HG03196 (cell line): ENCODE results near the gene EMC6.
A peak's percentile ranks its signal among the peaks of the same experiment; 100 is the strongest.
"Not testable (repeated sequence)": the region's sequence is repeated elsewhere in the genome, so short reads cannot be mapped to it uniquely, and the experiment has no call there.

ENCODE experiments used
- ATAC-seq: cut with Tn5 transposase; IDR thresholded peaks from one replicate; pipeline ENCODE4 v1.9.1; 2021; ENCODE audit not compliant: unreplicated experiment

The EMC6 gene

DNA sequence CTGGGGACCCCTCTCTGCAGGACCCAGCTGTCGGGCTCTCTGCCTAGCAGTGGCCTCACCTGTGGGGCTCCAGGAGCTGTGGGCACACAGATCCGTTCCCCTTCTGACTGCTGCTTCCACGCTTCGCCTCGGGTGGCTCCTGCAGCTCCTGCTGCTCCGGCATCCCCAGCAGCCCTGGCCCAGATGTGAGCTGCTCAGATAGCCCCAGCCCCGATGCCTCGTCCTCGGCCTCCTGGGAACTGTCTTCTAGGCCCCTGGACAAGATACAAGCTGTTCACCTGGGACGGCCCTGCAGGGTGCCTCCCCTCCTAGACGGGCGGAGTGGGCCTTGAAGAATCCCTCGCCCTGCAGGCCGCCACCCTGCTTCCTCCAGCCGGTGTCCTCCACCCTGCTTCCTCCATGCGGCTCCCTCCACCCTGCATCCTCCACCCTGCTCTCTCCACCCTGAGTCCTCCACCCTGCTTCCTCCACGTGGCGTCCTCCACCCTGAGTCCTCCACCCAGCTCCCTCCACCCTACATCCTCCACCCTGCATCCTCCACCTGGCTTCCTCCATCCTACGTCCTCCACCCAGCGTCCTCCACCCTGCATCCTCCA is 11.0 kb downstream of the EMC6 start:
- ATAC-seq, result no peak

DNA sequence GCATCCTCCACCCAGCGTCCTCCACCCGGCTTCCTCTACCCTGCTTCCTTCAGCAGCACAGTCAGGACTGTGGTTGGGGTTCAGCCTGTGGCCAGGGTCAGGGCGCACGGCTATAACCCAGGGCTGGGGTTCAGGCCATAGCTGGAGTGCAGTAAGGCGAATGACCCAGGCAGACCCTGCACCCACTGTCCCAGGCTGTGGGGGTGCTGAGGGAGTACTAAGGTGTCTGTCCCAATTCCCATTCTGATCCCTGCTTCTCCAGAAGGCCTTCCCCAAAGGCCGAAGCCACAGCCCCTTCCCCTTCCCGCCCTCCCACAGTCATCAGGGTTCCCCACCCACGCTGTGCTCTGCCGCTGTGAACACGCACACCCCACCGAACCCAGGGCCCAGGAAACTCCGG is 12.4 kb downstream of the EMC6 start:
- ATAC-seq, result no peak

DNA sequence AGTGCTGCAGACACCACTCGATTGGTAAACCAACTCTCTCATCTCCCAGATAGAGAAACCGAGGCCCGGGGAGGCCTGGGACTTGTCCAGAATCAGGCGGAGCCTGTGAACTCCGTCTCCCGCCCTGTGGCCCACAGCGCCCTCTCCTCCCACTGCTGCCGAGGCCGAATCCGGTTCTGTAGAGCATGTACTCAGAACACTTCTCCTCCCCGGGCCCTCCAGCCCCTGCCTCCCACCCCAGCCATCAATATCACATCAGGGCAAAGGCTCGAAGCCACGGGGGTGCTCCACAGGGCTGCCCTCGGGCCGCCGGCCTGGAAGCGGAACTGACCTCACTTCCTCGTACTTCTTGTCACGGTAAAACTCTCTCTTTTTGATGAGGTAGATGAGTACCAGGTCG is 13.0 kb downstream of the EMC6 start:
- ATAC-seq, result no peak

DNA sequence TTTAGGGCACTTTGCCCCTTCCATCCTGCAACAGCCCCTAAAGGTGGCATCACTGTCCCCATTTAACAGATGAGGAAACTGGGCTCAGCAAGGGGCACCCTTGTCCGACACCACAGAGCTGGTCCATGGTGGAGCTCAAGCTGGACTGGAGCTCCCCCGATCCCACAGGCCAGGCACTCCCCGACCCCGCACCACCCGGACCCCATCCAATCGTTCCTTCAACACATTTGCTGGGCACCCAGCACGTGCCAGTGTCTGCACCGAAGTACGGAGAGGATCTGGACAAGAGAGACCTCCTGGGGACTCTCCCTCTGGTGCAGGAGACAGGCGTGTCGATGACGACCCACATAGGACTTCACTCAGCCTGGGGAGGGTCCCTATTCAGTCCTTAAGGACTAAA is 13.4 kb downstream of the EMC6 start:
- no peak for ATAC-seq

DNA sequence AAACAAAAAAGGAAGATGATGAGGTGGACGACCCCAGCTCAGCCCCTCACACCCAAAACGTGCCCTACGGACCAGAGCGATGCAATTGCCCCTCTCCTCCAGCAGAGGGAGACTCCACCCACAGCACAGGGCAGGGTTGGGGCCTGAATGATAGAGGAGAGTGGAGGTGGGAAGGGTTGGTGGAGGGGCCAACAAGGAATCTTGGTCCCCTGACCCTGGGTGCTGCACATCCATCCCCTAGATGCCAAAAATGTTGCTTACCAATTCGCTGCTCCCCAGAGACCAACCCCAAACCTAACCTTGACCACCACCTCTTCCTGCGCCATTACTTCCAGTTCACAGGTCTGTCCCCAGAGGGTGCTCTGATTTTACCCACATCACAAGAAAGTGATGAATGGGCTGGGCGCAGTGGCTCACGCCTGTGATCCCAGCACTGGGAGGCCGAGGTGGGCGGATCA is 14.5 kb downstream of the EMC6 start:
- ATAC-seq, result peak; percentile 50

DNA sequence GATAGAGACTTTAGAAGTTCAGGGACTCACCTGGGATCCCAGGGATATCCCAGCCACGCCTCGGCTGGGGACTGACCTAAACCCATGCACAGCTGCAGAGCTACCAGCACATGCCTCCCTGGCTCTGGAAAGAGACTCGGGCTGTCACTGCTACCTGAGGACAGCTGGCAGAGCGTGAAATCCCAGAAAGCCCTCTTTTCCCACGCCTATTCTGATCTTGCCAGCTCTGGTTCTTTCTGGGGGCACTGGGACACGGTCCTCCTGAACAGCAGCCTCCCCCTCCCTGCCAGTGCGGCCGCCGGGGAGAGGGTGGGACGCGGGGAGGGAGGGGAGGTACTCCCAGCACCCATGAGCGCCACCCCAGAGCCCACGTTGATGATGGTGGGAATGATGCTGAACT is 16.6 kb downstream of the EMC6 start:
- ATAC-seq, result no peak

DNA sequence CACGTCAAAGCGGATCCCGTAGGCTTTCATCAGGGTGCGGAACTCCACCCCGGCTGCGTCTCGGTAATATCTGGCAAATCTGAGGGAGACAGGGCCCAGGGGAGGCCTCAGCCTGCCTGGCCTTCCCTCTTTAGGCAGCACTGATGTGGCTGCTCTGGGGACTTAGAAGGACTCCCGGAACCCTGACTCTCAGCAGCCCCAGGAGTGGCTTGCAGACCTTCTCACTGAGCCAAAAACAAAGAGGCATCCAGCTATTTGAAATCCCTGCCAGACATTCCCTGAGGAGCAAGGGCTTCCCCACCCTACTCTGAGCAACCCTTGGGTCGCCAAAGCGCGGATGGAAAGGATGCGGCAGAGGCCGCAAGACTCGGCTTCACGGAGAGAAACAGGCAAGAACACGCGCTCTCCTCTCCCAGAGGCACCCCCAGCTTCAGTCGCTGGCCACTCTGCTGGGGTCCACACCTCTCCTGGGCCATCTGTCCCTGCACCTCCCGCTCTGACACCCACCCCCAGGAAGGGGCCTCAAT is 19.5 kb downstream of the EMC6 start:
- ATAC-seq, result no peak

DNA sequence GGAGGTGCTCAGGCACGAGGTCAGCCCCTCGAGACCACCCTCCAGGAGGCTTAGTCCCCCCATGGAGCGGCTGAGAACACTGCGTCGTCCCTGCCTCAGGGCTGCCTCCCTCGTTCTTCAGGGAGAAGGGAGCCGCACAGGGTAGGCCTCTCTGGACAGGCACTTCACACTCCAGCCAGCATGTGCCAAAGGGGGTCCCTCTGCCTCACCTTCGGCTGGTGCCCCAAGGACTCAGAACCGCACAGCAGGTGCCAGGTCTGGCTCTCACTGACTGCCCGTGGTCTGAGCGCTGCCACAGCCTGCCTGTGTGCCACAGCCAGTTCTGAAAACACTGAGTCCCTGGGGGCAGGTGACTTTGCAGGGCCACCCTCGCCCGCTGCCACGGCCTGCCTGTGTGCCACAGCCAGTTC is 20.2 kb downstream of the EMC6 start:
- no peak for ATAC-seq

DNA sequence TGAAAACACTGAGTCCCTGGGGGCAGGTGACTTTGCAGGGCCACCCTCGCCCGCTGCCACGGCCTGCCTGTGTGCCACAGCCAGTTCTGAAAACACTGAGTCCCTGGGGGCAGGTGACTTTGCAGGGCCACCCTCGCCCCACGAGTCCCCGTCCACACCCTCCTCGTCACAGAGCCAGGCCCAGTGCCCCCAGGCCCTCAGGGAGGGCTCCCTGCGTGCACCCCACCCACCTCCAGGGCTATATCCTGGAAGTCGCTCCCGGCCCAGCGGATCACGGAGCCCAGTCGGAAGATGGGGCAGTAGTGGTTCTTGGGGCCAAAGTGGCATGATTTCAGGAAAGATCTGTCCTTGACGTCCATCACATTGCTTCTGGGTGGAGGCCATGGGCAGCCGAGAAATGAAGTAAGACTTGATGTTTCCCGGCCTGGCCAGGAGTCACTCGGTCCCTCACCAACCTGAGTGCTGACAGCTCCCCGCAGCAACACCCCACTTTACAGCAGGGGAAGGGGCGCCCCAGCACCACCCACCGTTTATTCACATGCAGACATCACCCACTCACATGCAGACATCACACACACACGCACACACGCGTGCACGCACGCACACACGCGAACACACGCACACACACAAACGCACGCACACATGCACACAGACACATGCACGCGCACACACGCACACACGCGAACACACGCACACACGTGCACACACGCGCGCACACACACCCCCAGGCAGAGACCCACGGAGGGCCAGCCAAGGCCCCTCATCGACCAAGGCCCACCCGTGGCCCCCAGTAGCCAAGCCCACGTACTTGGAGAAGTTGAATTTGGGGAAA is 20.9 kb downstream of the EMC6 start:
- ATAC-seq, result no peak

DNA sequence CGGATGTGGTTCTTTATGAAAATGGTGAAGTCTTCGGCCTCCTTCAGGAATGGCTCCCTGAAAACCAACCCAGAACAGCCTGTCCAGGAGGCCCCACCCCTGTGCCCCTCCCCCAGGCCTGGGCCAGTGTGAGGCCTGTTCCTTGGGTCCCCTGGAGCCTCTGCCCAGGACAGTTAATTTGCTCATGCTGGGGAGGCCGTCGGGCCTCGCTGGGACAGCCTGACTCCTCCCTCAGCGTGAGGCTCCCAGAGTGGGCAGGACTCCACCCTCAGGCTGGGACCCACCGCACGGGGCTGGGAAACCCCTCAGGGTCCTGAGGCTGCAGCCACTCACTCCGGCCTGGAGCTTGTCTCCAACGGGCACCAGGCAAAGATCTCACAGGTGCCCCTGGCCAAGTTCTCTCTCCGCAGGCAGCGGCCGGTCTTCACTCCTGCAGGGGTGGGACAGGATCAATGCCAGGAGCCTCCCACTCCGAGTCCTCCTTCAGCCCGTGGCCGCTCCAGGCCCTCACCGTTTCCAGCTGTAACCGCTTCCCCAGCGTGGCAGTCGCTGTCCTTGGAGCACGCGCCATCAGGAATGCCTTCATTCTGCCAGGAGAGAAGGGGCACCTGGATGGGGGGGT is 21.6 kb downstream of the EMC6 start:
- ATAC-seq, result no peak

DNA sequence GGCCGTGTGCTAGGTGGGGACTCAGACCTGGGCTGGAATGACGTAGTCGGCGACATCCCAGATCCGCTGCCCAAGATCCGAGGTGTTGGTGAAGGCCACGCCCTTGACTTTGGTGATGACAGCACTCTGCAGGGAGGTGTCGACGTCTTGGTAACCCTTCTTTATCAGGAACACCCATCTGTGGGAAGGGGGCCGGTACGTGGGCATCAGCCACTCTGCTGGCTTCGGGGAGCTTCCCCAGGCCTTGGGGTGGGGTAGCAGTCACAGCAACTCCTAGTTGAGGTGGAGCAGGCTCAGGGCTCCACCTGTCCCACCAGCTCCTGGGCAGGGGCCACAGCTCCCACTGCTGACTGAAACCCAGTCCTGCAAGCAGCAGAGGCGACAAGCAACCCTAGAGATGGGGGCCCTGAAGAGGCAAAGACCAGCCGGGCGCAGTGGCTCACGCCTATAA is 23.0 kb downstream of the EMC6 start:
- ATAC-seq, result no peak

DNA sequence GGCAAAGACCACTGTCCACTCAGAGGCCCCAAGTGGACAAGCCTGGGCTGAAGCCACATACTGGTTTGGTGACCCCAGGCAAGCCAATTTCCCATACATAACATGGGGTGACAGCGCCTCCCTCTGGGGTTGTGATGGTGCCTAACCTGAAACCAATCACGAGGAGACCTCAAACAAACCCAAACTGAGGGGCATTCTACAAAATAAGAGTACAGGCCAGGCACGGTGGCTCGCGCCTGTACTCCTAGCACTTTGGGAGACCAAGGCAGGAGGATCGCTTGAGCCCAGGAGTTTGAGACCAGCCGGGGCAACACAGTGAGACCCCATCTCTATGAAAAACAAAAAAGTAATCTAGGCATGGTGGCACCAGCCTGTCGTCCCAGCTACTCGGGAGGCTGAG is 23.7 kb downstream of the EMC6 start:
- ATAC-seq, result no peak

DNA sequence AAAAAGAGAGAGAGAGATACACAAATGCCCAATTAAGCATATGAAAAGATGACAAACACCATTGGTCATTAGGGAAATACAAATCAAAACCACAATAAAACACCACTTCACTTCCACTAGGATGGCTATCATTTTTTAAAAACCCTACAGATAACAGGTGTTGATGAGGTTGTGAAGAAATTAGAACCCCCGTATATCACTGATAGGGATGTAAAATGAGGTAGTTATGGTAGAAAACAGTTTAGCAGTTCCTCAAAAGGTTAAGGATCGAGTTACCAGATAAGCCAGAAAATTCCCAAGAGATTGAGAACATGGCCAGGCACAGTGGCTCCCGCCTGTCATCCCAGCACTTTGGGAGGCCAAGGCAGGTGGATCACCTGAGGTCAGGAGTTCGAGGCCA is 24.5 kb downstream of the EMC6 start:
- no peak for ATAC-seq

DNA sequence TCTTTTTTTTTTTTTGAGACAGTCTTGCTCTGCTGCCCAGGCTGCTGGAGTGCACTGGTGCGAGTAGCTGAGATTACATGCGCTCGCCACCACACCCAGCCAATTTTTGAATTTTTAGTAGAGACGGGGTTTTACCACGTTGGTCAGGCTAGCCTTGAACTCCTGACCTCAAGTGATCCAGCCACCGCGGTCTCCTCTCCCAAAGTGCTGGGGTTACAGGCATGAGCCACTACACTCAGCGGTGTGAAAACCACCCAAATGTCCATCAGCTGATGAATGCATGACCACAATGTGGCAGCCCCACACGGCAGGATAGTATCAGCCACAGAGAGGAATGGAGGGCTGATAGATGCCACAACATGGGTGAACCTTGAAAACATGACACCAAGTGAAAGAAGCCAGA is 25.2 kb downstream of the EMC6 start:
- peak; percentile 45 for ATAC-seq

DNA sequence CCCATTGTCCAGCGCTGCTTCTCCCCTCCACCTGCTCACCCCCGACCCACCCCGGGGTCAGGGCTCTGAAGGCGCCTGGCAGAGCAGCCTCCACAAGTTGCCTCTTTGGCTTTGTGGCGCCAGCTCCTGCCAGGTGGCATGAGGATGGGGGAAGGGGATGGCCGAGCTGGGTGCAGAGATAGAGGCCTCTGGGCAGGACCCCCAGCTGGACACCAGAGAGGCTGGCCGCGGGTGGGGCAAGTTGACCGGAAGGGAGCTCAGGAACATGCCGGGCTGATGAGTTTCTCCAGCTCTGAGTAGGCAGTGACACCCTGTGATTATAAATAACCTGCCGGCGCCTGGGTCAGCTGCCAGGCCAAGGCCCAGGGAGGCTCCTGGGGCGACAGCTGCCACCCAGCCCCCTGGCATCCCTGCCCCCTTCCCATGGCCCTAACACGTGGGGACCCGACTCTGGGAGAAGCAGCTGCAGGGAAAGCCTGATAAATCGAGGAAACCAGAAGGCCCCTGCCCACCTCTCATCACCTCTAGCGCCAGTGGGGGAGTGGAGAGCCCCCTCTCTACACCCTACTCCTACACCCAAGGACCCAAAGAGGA is 26.6 kb downstream of the EMC6 start:
- no peak for ATAC-seq

DNA sequence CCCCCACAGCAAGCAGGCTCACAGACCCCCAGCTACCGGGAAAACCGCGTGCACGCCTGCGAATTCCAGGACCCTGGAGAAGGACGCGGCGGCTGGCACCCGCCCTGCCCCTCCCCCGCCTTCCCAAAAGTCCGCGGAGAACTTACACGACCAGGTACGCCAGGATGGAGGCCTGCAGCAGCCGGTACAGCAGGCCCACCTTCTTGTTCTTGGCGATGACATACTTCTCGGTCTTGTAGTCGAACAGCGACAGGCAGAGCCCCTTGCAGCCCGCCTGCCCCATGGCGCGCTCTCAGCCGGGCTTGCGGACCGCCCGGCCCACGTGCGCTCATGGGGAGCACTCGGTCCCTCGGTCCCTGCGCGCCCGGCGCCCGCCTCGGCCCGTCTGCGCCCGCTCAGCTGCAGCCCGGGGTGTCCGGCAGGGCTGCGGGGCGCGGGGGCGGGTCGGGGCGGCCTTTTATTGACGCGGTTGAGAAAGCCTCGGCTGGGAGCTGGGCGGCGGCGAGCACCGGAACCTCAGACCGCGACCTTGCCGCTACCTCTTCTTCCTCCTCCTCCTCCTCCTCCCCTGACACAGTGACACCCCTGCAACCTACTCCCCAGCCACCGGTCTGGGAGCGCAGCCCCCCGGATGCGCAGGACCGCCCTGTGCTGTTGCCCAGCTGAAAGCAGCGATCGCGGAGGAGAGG is 27.3 kb downstream of the EMC6 start, which contains the start of gene P2RX5:
TSS of gene P2RX5 (minus strand) at position 433 of the 689 bp plus-strand sequence. CDS start at position 283, 150 bp downstream.
- ATAC-seq, result no peak

DNA sequence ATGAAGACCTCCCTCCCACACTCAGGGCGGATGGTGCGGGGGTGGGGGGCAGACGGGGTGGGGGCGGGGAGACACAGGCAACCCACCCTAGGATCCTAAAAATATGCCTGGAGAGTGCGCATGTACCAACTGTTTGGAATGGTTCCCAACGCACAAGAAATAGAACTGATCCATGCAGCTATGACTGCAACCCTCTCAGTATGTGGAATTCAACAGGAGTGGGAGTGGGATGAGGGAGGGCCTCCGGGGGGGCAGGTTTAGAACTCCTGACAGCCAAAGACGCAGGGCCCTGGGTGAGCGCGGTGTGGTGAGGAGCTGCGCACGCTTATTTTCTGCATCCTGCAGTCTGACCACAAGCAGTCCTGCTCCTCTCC is 28.5 kb downstream of the EMC6 start:
- no peak for ATAC-seq

DNA sequence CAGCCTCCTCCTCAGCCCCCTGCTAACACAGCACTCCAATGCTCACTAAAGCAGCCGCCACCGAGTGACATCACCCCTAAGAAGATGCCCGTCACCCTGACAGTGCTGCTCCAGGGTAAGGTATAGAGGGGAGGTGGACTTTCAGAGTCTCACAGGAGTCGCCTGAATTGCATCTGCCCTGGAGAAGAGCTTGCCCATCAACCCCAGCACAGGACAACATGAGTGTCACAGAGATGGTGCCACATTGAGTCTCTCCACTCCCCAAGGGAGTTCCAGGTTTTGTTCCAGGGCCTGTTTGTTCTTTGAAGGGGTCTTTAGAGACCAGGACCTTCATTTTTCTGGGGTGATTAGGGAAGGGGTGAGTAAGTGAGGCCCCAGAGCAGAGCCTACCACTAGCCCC is 29.5 kb downstream of the EMC6 start:
- ATAC-seq, result no peak

DNA sequence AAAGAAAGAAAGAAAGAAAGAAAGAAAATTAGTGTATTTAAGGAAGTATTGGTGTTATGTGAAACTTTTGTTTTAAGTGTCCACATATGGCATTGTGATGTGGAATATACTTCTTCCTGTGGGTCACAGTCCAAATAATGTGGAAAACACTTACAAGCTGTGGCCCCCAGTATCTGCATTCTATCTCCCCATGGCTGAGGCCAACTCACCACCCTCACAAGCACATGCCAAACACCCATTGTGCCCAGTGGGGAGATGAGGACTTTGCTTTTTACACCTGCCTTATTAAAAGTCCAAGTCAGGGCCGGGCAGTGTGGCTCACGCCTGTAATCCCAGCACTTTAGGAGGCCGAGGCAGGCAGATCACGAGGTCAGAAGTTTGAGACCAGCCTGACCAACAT is 31.3 kb downstream of the EMC6 start:
- ATAC-seq, result no peak

DNA sequence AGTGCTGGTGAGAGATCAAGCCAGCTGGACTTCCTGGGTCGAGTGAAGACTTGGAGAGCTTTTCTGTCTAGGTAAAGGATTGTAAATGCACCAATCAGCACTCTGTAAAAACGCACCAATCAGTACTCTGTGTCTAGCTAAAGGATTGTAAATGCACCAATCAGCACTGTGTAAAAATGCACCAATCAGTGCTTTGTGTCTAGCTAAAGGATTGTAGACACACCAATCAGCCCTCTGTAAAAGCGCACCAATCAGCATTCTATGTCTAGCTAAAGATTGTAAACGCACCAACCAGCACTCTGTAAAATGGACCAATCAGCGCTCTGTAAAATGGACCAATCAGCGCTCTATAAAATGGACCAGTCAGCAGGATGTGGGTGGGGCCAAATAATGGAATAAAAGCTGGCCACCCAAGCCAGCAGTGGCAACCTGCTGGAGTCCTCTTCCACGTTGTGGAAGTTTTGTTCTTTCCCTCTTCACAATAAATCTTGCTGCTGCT is 33.5 kb downstream of the EMC6 start:
- ATAC-seq, result not testable (repeated sequence)
